T-cell (primary cell): ENCODE data around the gene C21orf91. TPM values are rescaled to one million over a fixed set of nuclear protein-coding genes. Genes with fewer than 3 reads are reported as not detected.
A peak's percentile ranks its signal among the peaks of the same experiment; 100 is the strongest.

Experiments
- ATAC-seq, 4 experiments: fragments of 200-7000 bp in 3 of 4; fragments of 150-1000 bp in 1 of 4; cut with Tn5 transposase; replicated peaks in 1 of 4; 1 replicate in 3 of 4; 2 replicates in 1 of 4; pipeline ENCODE4 v1.10.0; 2021; ENCODE audit warnings: moderate library complexity in 3 of 4, mild to moderate bottlenecking in 2 of 4, moderate number of reproducible peaks in 1 of 4
- CTCF ChIA-PET, 2 donors: fragments of 300-600 bp; sonication (Branson Sonifier 250); formaldehyde crosslinking; loops; one replicate each; lab custom pipeline; 2022; ENCODE audit warnings: antibody characterized with exemption in 2 of 2; lab: Charles Lee
- POLR2A ChIA-PET, 2 donors: fragments of 300-600 bp; sonication (Branson Sonifier 250); formaldehyde crosslinking; loops; one replicate each; lab custom pipeline; 2022; ENCODE audit warnings: antibody characterized with exemption in 2 of 2; lab: Charles Lee
- DNase-seq, 35 experiments: peaks; one replicate each; pipeline versions ENCODE4 v3.0.0 to v3.0.0-alpha.2; 2013 to 2023
- H3K27ac ChIP-seq: one replicate; pipeline ENCODE4 v1.5.1; 2013; ENCODE audit warnings: low read length
- H3K27me3 ChIP-seq, 2 experiments: replicated peaks in 1 of 2; 1 replicate in 1 of 2; 2 replicates in 1 of 2; pipeline versions ENCODE4 v1.6.1 to v1.7.0; 2013; ENCODE audit warnings: low read length in 1 of 2, mixed read lengths in 1 of 2; ENCODE audit not compliant: control insufficient read depth in 2 of 2, insufficient read depth in 2 of 2; ENCODE audit errors: extremely low read depth in 1 of 2
- H3K36me3 ChIP-seq, 2 donors: 1 replicate in 1 of 2; 2 replicates in 1 of 2; pipeline versions ENCODE4 v1.6.1 to v1.7.0; 2013; ENCODE audit warnings: low read length in 1 of 2; ENCODE audit not compliant: control insufficient read depth in 2 of 2, insufficient read depth in 1 of 2; ENCODE audit errors: extremely low read depth in 1 of 2
- H3K4me1 ChIP-seq, 2 experiments: 1 replicate in 1 of 2; 2 replicates in 1 of 2; pipeline versions ENCODE4 v1.6.1 to v1.7.0; 2013; ENCODE audit warnings: low read length in 2 of 2, mixed read lengths in 1 of 2; ENCODE audit not compliant: insufficient read depth in 2 of 2, control insufficient read depth in 1 of 2; ENCODE audit errors: extremely low read depth in 1 of 2
- H3K4me3 ChIP-seq, 2 donors: 1 replicate in 1 of 2; 2 replicates in 1 of 2; pipeline versions ENCODE4 v1.5.1 to v1.7.0; 2013; ENCODE audit warnings: mild to moderate bottlenecking in 2 of 2, low read length in 1 of 2, moderate library complexity in 1 of 2; ENCODE audit not compliant: control insufficient read depth in 1 of 2; ENCODE audit errors: extremely low read depth in 1 of 2
- H3K9me3 ChIP-seq: 2 replicates; pipeline ENCODE4 v1.7.0; 2013
- H3K27ac Mint-ChIP-seq, 2 donors: one replicate each; pipeline ENCODE4 v1.8.0; 2020 to 2021; ENCODE audit warnings: mild to moderate bottlenecking in 2 of 2, mixed read lengths in 2 of 2
- H3K27me3 Mint-ChIP-seq, 2 donors: one replicate each; pipeline ENCODE4 v1.8.0; 2021 to 2022; ENCODE audit warnings: mixed read lengths in 2 of 2
- H3K36me3 Mint-ChIP-seq: one replicate; pipeline ENCODE4 v1.8.0; 2021; ENCODE audit warnings: mixed read lengths
- H3K4me1 Mint-ChIP-seq, 3 donors: one replicate each; pipeline ENCODE4 v1.8.0; 2020 to 2022; ENCODE audit warnings: mixed read lengths in 3 of 3, mild to moderate bottlenecking in 1 of 3
- H3K4me3 Mint-ChIP-seq, 3 donors: one replicate each; pipeline ENCODE4 v1.8.0; 2020 to 2022; ENCODE audit warnings: mild to moderate bottlenecking in 3 of 3, mixed read lengths in 3 of 3, moderate library complexity in 3 of 3
- H3K9me3 Mint-ChIP-seq, 3 donors: one replicate each; pipeline ENCODE4 v1.8.0; 2020 to 2022; ENCODE audit warnings: mixed read lengths in 3 of 3
- WGBS: methylation state at CpG from one replicate; pipeline ENCODE4 v1.1.5; 2013; ENCODE audit warnings: missing lambda C conversion rate; ENCODE audit not compliant: insufficient coverage; 5-methylcytosine and 5-hydroxymethylcytosine counted together
- total RNA-seq, 35 experiments: library from RNA in 6 of 35; stranded (reverse) in 6 of 35; fragments of 120-200 nt in 1 of 35; gene quantifications; one replicate each; pipeline versions ENCODE4 v1.2.1 to v1.2.4 and lab custom pipeline; 2013 to 2026

The C21orf91 gene
- total RNA-seq, 5 donors from 2014 or later (not counting 1 experiment from before 2014, with no cell fraction given), result 41.1 to 52.6 (median 48.5) TPM

DNA sequence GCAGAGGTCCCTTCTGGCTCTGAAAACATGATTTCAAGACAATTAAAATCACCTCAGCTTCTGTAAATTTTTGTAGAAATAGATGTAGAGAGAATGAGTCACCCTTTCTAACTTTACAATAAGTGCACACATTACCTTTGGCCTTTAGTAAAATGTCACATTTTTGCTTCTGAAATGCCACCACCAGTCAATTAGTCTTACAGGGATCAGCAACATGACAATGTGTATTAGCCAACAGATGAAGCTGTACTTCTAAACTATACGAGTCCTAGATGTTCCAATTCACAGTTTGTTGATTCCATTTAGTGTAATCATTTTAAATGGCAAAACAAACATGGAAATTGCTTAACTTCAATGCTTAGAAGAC, 23.1 kb downstream of the C21orf91 start:
- ATAC-seq (peak in 2 of 4 experiments; percentile 28 to 39), DNase-seq (no peak)
- Mint-ChIP-seq H3K9me3 (no peaks in the 10 kb centered on the region), H3K36me3 (peaks cover 24% of the 10 kb centered on the region), H3K27me3 (no peaks in the 10 kb centered on the region), H3K4me3 (peak overlapping the region; percentile 43 to 66 (median 56)), H3K27ac (peak overlapping the region; percentile 88 to 97), H3K4me1 (peaks cover 59 to 75% (median 73%) of the 10 kb centered on the region in 3 donors)
- Histone ChIP-seq H3K4me3 (no peak overlapping the region), H3K36me3 (peaks cover 0 to 11% of the 10 kb centered on the region in 2 donors), H3K4me1 (peaks cover 16 to 18% of the 10 kb centered on the region in 2 experiments), H3K27ac (peak overlapping the region; percentile 90), H3K9me3 (no peaks in the 10 kb centered on the region), H3K27me3 (no peaks in the 10 kb centered on the region)
- CTCF ChIA-PET, result interaction anchor here in 1 of 2 donors (1.1 to 3.4 kb wide), 3 partner anchors 12 to 51 kb away, joined by 4 to 14 read pairs (median 4); no protein-coding TSS in a partner anchor
- WGBS, result no CpG with 5 or more reads among the region's 1 CpG
- POLR2A ChIA-PET, result interaction anchor here (0.6 to 3.1 kb wide), 4 partner anchors 12 to 40 kb away, joined by 3 to 15 read pairs (median 4); no protein-coding TSS in a partner anchor

- H3K27me3 ChIP-seq, result no peaks in the 10 kb centered on the region
- Mint-ChIP-seq H3K27me3 (no peaks in the 10 kb centered on the region), H3K4me3 (peak overlapping the region; percentile 56 to 66 (median 60)), H3K9me3 (no peaks in the 10 kb centered on the region), H3K27ac (peak overlapping the region; percentile 88 to 97), H3K4me1 (peaks cover 58 to 76% (median 73%) of the 10 kb centered on the region in 3 donors), H3K36me3 (peaks cover 21% of the 10 kb centered on the region)
- POLR2A ChIA-PET, result interaction anchor here (0.6 to 3.1 kb wide), 8 partner anchors 9 to 41 kb away, joined by 3 to 15 read pairs (median 4); no protein-coding TSS in a partner anchor
- H3K36me3 ChIP-seq, result peaks cover 0 to 11% of the 10 kb centered on the region in 2 donors
- CTCF ChIA-PET, result interaction anchor here (0.6 to 3.4 kb wide), 7 partner anchors 12 to 52 kb away, joined by 3 to 14 read pairs (median 3); no protein-coding TSS in a partner anchor
- no peaks in the 10 kb centered on the region for H3K9me3 ChIP-seq
- DNase-seq, result peak in 1 of 35 experiments; percentile 35
- ATAC-seq, result peak in 1 of 4 experiments; percentile 44
- 29% methylated on average over 1 of the region's 6 CpGs for WGBS
- H3K27ac ChIP-seq, result peak overlapping the region; percentile 90
- H3K4me1 ChIP-seq, result peaks cover 16 to 18% of the 10 kb centered on the region in 2 experiments
- H3K4me3 ChIP-seq, result no peak overlapping the region
Measured at GRCh38 chr21:17795146-17796036, 23.8 kb downstream of the C21orf91 start.

- Mint-ChIP-seq H3K27ac (peak overlapping the region; percentile 88 to 97), H3K36me3 (peaks cover 21% of the 10 kb centered on the region), H3K4me3 (peak overlapping the region; percentile 66 to 72 (median 71)), H3K27me3 (no peaks in the 10 kb centered on the region), H3K9me3 (no peaks in the 10 kb centered on the region), H3K4me1 (peaks cover 61 to 80% (median 79%) of the 10 kb centered on the region in 3 donors)
- POLR2A ChIA-PET, result interaction anchor here (0.6 to 3.1 kb wide), 7 partner anchors 10 to 23 kb away, joined by 3 to 15 read pairs (median 4); no protein-coding TSS in a partner anchor
- DNase-seq (no peak), ATAC-seq (peak in 1 of 4 experiments; percentile 42)
- H3K36me3 ChIP-seq, result peaks cover 0 to 11% of the 10 kb centered on the region in 2 donors
- WGBS, result no CpG with 5 or more reads among the region's 4 CpGs
- H3K27me3 ChIP-seq, result no peaks in the 10 kb centered on the region
- H3K4me1 ChIP-seq, result peaks cover 16 to 17% of the 10 kb centered on the region in 2 experiments
- no peaks in the 10 kb centered on the region for H3K9me3 ChIP-seq
- peak overlapping the region; percentile 90 for H3K27ac ChIP-seq
- peak overlapping the region in 1 of 2 donors; percentile 46 for H3K4me3 ChIP-seq
- CTCF ChIA-PET, result interaction anchor here (0.6 to 3.4 kb wide), 9 partner anchors 10 to 53 kb away, joined by 3 to 14 read pairs (median 3); partner anchors contain the start of gene C21orf91 (in 1 of the 2)
Measured at GRCh38 chr21:17794518-17795145, 24.5 kb downstream of the C21orf91 start.

DNA sequence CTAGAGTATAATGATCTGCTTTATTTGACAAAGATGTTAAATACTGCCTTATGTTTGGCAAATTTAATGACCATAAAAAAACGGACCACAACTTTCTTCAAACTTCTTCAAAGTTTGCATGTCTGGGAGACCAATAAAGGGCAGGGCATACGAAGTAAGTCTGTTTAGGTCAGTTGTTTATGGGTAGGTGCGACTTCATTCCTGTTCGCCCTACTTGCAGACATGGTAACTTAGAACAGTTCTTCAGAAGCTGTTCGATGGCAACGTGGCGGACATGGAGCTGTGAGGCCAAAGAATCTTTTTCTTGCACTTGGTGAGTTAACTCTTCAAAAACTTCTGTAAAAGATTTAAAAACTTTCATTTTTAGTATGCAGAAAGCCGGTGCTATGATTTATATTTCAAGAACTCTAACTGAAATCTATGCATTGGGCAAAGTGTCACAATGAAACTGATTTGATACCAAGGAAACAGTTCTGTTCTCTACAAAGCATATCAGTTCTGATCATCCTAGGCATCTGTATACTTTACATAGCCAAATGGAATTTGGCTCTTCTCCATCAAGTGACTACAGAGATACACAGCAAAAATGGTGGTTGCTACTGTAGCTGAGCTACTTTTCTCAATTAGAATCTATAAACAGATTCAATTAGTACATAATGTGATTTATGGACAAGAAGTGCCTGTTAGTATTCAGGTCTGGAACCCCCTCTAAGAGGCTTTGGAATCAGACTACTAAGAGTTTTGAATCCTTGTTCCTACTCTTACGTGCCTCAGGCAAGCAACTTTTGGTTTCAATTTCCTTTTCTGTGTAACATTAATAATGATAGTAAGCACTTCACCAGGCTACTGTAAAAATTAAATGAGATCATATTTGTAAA, 25.7 kb downstream of the C21orf91 start:
- ATAC-seq (peak; percentile 55 to 63 (median 58)), DNase-seq (peak in 2 of 35 experiments; percentile 17 to 64)
- peak overlapping the region; percentile 90 for H3K27ac ChIP-seq
- H3K9me3 ChIP-seq, result no peaks in the 10 kb centered on the region
- H3K27me3 Mint-ChIP-seq, result no peaks in the 10 kb centered on the region
- ChIA-PET POLR2A (interaction anchor here in 1 of 2 donors (0.9 to 3.1 kb wide), 4 partner anchors 10 to 25 kb away, joined by 5 to 15 read pairs (median 6); partner anchors contain the start of gene C21orf91), CTCF (interaction anchor here (0.6 to 3.4 kb wide), 7 partner anchors 9 to 26 kb away, joined by 3 to 14 read pairs (median 4); partner anchors contain the start of gene C21orf91 (in 1 of the 2))
- no peaks in the 10 kb centered on the region for H3K27me3 ChIP-seq
- H3K9me3 Mint-ChIP-seq, result no peaks in the 10 kb centered on the region
- peaks cover 17% of the 10 kb centered on the region for H3K36me3 Mint-ChIP-seq
- peaks cover 13 to 25% of the 10 kb centered on the region in 2 experiments for H3K4me1 ChIP-seq
- H3K4me1 Mint-ChIP-seq, result peaks cover 65 to 81% (median 80%) of the 10 kb centered on the region in 3 donors
- peak overlapping the region; percentile 88 to 97 for H3K27ac Mint-ChIP-seq
- peak overlapping the region in 1 of 2 donors; percentile 46 for H3K4me3 ChIP-seq
- WGBS, result 64% methylated on average over 3 of the region's 9 CpGs
- H3K4me3 Mint-ChIP-seq, result peak overlapping the region; percentile 66 to 72 (median 71)
- H3K36me3 ChIP-seq, result peaks cover 0 to 11% of the 10 kb centered on the region in 2 donors

DNA sequence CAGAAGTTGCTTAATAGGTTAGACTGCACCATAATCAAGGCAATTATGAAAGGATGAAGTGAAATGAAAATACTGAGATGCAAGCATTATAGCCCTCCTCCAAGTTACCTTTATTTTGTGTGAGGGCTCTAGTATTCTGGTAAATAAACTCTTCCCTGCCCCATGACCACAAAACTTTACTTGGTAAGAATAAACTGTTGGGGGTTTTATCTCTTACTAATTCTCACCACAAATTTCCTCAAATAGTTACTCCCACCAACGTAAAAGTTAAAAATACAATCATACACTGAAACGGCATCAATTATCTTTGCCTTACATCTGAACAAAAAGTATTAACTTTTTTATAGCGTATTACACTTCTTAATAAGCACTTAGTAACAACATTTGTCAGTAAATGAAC, 29.5 kb downstream of the C21orf91 start:
- H3K36me3 ChIP-seq, result peaks cover 0 to 6% of the 10 kb centered on the region in 2 donors
- no CpG with 5 or more reads among the region's 3 CpGs for whole genome bisulfite sequencing
- H3K4me1 Mint-ChIP-seq, result peaks cover 79 to 92% (median 91%) of the 10 kb centered on the region in 3 donors
- peaks cover 33% of the 10 kb centered on the region for H3K36me3 Mint-ChIP-seq
- H3K4me3 ChIP-seq, result no peak overlapping the region
- POLR2A ChIA-PET, result no interaction called here
- H3K27ac ChIP-seq, result peak overlapping the region; percentile 90
- H3K27me3 ChIP-seq, result no peaks in the 10 kb centered on the region
- ATAC-seq (peak in 3 of 4 experiments; percentile 15 to 29 (median 17)), DNase-seq (no peak)
- peak overlapping the region; percentile 26 to 51 (median 37) for H3K4me3 Mint-ChIP-seq
- CTCF ChIA-PET, result interaction anchor here (1.3 to 2.6 kb wide), 3 partner anchors 8 to 114 kb away, joined by 3 to 7 read pairs (median 5); no protein-coding TSS in a partner anchor
- peaks cover 29 to 33% of the 10 kb centered on the region in 2 experiments for H3K4me1 ChIP-seq
- peak overlapping the region; percentile 79 to 94 for H3K27ac Mint-ChIP-seq
- H3K9me3 Mint-ChIP-seq, result peaks cover 0 to 6% (median 0%) of the 10 kb centered on the region in 3 donors
- no peaks in the 10 kb centered on the region for H3K27me3 Mint-ChIP-seq
- H3K9me3 ChIP-seq, result no peaks in the 10 kb centered on the region
